ENCODE results near the gene ANO1.

GRCh38 chr11:70133771-70134335, 55.7 kb downstream of the ANO1 start:
- TF ChIP-seq, protein P1, sequence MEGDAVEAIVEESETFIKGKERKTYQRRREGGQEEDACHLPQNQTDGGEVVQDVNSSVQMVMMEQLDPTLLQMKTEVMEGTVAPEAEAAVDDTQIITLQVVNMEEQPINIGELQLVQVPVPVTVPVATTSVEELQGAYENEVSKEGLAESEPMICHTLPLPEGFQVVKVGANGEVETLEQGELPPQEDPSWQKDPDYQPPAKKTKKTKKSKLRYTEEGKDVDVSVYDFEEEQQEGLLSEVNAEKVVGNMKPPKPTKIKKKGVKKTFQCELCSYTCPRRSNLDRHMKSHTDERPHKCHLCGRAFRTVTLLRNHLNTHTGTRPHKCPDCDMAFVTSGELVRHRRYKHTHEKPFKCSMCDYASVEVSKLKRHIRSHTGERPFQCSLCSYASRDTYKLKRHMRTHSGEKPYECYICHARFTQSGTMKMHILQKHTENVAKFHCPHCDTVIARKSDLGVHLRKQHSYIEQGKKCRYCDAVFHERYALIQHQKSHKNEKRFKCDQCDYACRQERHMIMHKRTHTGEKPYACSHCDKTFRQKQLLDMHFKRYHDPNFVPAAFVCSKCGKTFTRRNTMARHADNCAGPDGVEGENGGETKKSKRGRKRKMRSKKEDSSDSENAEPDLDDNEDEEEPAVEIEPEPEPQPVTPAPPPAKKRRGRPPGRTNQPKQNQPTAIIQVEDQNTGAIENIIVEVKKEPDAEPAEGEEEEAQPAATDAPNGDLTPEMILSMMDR (IDR thresholded peaks at IDR 0.05 in 2 of 3, conservative IDR thresholded peaks at IDR 0.05 in 1 of 3; ENCODE audit: borderline replicate concordance in 1 of 3, insufficient read depth in 1 of 3, low read depth in 2 of 3, low read length in 2 of 3) = no peak
- TF ChIP-seq EZH2 (IDR thresholded peaks at IDR 0.05) (no peak), POLR2AphosphoS5 (IDR thresholded peaks at IDR 0.05; ENCODE audit: low read depth, low read length) (no peak), ZFX (IDR thresholded peaks at IDR 0.05) (no peak)
- TF ChIP-seq, protein P2, sequence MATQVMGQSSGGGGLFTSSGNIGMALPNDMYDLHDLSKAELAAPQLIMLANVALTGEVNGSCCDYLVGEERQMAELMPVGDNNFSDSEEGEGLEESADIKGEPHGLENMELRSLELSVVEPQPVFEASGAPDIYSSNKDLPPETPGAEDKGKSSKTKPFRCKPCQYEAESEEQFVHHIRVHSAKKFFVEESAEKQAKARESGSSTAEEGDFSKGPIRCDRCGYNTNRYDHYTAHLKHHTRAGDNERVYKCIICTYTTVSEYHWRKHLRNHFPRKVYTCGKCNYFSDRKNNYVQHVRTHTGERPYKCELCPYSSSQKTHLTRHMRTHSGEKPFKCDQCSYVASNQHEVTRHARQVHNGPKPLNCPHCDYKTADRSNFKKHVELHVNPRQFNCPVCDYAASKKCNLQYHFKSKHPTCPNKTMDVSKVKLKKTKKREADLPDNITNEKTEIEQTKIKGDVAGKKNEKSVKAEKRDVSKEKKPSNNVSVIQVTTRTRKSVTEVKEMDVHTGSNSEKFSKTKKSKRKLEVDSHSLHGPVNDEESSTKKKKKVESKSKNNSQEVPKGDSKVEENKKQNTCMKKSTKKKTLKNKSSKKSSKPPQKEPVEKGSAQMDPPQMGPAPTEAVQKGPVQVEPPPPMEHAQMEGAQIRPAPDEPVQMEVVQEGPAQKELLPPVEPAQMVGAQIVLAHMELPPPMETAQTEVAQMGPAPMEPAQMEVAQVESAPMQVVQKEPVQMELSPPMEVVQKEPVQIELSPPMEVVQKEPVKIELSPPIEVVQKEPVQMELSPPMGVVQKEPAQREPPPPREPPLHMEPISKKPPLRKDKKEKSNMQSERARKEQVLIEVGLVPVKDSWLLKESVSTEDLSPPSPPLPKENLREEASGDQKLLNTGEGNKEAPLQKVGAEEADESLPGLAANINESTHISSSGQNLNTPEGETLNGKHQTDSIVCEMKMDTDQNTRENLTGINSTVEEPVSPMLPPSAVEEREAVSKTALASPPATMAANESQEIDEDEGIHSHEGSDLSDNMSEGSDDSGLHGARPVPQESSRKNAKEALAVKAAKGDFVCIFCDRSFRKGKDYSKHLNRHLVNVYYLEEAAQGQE (IDR thresholded peaks at IDR 0.05; ENCODE audit: low read depth) = no peak

Measured in HCT116 (cell line).